Measurements from ENCODE around the gene RNF214. TPM values are rescaled to one million over a fixed set of nuclear protein-coding genes. Genes with fewer than 3 reads are reported as not detected.
"Not testable (repeated sequence)": the region's sequence is repeated elsewhere in the genome, so short reads cannot be mapped to it uniquely, and the experiment has no call there.

RNF214 gene
- total RNA-seq, result 17.3 TPM
- long read RNA-seq, partial matches to known transcripts, result 0 of 5 reads
- long read RNA-seq, other reads (novel, unspliced or antisense), result 0 of 5 reads

GRCh38 chr11:117232092-117232878 lies at the start of gene RNF214:
Gene RNF214 (plus strand): TSS chr11:117232671. CDS start chr11:117234273, 1,602 bp downstream.
- peak; percentile 86 for DNase-seq (ENCODE audit: missing footprints)
- intact Hi-C loops (cut with DNase I), result loop anchor here (5.0 kb wide), 3 partner anchors 55 to 460 kb away; partner anchors contain the start of genes BACE1, BUD13 and SIDT2
- peak; percentile 90 for ATAC-seq

DNA sequence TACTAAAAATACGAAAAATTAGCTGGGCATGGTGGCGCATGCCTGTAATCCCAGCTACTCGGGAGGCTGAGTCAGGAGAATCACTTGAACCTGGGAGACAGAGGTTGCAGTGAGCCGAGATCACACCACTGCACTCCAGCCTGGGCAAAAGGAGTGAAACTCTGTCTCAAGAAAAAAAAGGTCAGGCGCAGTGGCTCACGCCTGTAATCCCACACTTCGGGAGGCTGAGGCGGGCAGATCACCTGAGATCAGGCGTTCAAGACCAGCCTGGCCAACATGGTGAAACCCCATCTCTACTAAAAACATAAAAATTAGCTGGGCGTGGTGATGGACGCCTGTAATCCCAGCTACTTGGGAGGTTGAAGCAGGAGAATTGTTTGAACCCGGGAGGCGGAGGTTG lies 49.3 kb upstream of the RNF214 start:
- intact Hi-C loops (cut with DNase I); DNase-seq (ENCODE audit: missing footprints); ATAC-seq: not testable (repeated sequence)

- intact Hi-C loops (cut with DNase I), result no loop called here
- no peak for DNase-seq (ENCODE audit: missing footprints)
- ATAC-seq, result no peak
These were observed 48.6 kb upstream of the RNF214 start for GRCh38 chr11:117183724-117184349.

DNA sequence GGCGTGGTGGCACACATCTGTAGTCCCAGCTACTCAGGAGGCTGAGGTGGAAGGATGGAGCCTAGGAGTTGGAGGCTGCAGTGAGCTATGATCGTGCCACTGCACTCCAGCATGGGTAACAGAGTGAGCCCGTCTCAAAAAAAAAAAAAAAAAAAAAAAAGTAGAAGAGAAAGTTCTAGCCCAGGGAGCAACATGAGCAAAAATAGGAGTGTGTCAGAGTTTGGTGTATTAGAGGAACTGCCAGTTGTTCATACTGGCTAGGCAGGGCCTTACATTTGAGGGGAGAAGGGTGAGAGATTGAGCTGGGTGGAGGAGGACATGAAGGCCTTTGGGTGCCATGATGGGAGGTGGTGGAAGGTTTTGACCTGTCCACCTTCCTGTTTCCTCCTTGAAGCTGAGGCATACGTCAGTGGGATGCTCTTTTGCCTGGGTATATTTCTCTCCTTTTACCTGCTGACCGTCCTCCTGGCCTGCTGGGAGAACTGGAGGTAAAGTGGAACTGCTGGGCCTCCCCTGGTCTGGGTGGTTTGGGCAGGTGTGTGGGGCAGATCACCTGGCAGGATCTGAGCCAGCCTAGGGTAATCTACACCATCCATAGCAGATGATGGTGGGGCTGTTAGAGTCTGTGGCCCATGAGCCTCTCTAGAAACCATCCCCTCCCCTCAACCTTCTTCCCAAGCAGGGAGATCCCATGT lies 46.6 kb upstream of the RNF214 start:
- intact Hi-C loops (cut with DNase I), result no loop called here
- no peak for DNase-seq (ENCODE audit: missing footprints)
- no peak for ATAC-seq

- intact Hi-C loops (cut with DNase I), result no loop called here
- no peak for ATAC-seq
- no peak for DNase-seq (ENCODE audit: missing footprints)
These were observed 46.1 kb upstream of the RNF214 start for GRCh38 chr11:117186431-117186761.

- DNase-seq (ENCODE audit: missing footprints) (peak; percentile 7), ATAC-seq (no peak)
- intact Hi-C loops (cut with DNase I), result no loop called here
These were observed 45.5 kb upstream of the RNF214 start for GRCh38 chr11:117187007-117187406.

DNA sequence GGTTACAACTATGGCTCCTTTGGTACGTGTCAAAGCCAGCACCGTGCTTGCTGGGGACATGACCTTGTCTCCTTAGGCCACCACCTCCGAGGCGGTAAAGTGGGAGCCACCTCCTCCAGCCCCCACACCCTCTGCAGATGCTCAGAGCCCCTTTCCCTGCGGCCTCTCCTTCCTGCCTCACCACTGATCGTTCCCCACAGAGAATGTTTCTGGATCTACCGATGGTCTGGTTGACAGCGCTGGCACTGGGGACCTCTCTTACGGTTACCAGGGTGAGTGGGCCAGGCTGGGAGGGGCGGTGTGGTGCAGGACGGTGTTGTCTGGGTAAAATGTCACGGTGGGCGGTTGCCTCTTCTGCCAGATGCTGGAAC lies 45.1 kb upstream of the RNF214 start:
- intact Hi-C loops (cut with DNase I), result no loop called here
- ATAC-seq, result no peak
- peak; percentile 22 for DNase-seq (ENCODE audit: missing footprints)

GRCh38 chr11:117187799-117188481 lies 44.5 kb upstream of the RNF214 start:
- no peak for ATAC-seq
- DNase-seq (ENCODE audit: missing footprints), result peak; percentile 50
- intact Hi-C loops (cut with DNase I), result no loop called here

DNA sequence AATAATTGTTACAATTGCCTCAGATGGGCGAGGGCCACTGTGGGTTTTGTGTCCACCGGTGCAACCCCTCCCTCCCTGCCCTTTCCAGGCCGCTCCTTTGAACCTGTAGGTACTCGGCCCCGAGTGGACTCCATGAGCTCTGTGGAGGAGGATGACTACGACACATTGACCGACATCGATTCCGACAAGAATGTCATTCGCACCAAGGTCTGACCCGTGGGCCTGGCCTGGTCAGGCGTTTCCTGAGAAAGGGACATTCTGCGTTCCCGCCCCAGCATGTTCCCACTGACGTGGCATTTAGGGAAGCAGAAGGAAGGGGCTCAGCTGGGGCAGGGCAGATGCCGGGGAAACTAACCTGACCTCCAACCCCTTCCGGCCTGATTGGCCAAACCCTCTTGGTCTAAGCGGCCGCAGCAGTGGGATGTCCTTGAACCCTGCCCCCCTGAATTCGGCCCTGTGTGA lies 43.8 kb upstream of the RNF214 start:
- DNase-seq (ENCODE audit: missing footprints), result peak; percentile 64
- intact Hi-C loops (cut with DNase I), result no loop called here

GRCh38 chr11:117189191-117189940 lies 43.1 kb upstream of the RNF214 start:
- intact Hi-C loops (cut with DNase I), result no loop called here
- peak; percentile 79 for DNase-seq (ENCODE audit: missing footprints)
- ATAC-seq, result peak; percentile 37

More for the DNA sequence above, 43.8 kb upstream of the RNF214 start:
- peak; percentile 36 for ATAC-seq

- intact Hi-C loops (cut with DNase I), result no loop called here
- DNase-seq (ENCODE audit: missing footprints) (peak; percentile 57), ATAC-seq (no peak)
These were observed 42.4 kb upstream of the RNF214 start for GRCh38 chr11:117189941-117190544.

GRCh38 chr11:117191680-117192400 lies 40.6 kb upstream of the RNF214 start:
- ATAC-seq, result no peak
- peak; percentile 71 for DNase-seq (ENCODE audit: missing footprints)
- intact Hi-C loops (cut with DNase I), result no loop called here

GRCh38 chr11:117192401-117192875 lies 40.0 kb upstream of the RNF214 start:
- DNase-seq (ENCODE audit: missing footprints) (no peak), ATAC-seq (no peak)
- intact Hi-C loops (cut with DNase I), result no loop called here

- ATAC-seq (no peak), DNase-seq (ENCODE audit: missing footprints) (no peak)
- intact Hi-C loops (cut with DNase I), result no loop called here
These were observed 39.1 kb upstream of the RNF214 start for GRCh38 chr11:117193130-117194020.

GRCh38 chr11:117194267-117194666 lies 38.2 kb upstream of the RNF214 start:
- no peak for DNase-seq (ENCODE audit: missing footprints)
- intact Hi-C loops (cut with DNase I), result no loop called here
- no peak for ATAC-seq

- no peak for DNase-seq (ENCODE audit: missing footprints)
- intact Hi-C loops (cut with DNase I), result no loop called here
- no peak for ATAC-seq
These were observed 37.2 kb upstream of the RNF214 start for GRCh38 chr11:117195258-117195657.

Measured in Right ventricle myocardium inferior (tissue), 1 donor.